Left colon (tissue), 2 donors: ENCODE data around the gene LIM2. TPM values are rescaled to one million over a fixed set of nuclear protein-coding genes. Genes with fewer than 3 reads are reported as not detected.

Source experiments
- total RNA-seq, 2 donors: library from RNA; stranded (reverse); fragmentation: NEBNext Ultra II Directional; extraction: Animal tissue kit (Norgen Biotek cat#: 25700); gene quantifications; one replicate each; pipeline ENCODE4 v1.2.1, GENCODE V29; 2021
- donor health status: DM: no; HTN: no; CAD: no.
- donor health status: DM: yes; HTN: yes; CAD: no.

The LIM2 gene
- total RNA-seq, 2 donors from 2014 or later: not detected

Other genes starting within 250 kb of the LIM2 start
- gene SIGLEC7, start 245.7 kb downstream of the LIM2 start, total RNA-seq: 1 to 10 TPM; 1.1 to 1.3 TPM
- 1 to 10 TPM in 1 of 2 donors, under 1 TPM in 1; 0.98 to 2.9 TPM for gene CD33, start 162.9 kb downstream of the LIM2 start, total RNA-seq
- not detected for gene SIGLECL1, start 136.9 kb downstream of the LIM2 start, total RNA-seq
- under 1 TPM in 1 of 2 donors, not detected in 1; 0.08 TPM for gene IGLON5, start 76.3 kb downstream of the LIM2 start, total RNA-seq
- gene VSIG10L, start 45.8 kb downstream of the LIM2 start, total RNA-seq: 1 to 10 TPM; 1.7 to 2.1 TPM
- 100 to 1,000 TPM; 147 to 198 TPM for gene ETFB, start 21.6 kb downstream of the LIM2 start, total RNA-seq
- 1 to 10 TPM; 1.7 to 1.8 TPM for gene CLDND2, start 19.0 kb downstream of the LIM2 start, total RNA-seq
- gene NKG7, start 15.3 kb downstream of the LIM2 start, total RNA-seq: 1 to 10 TPM; 1.5 to 5.0 TPM
- gene C19orf84, start 2.6 kb upstream of the LIM2 start, total RNA-seq: not detected
- 1 to 10 TPM; 1.3 to 4.5 TPM for gene SIGLEC10, start 29.7 kb upstream of the LIM2 start, total RNA-seq
- gene SIGLEC8, start 70.5 kb upstream of the LIM2 start, total RNA-seq: 1 to 10 TPM in 1 of 2 donors, under 1 TPM in 1; 0.49 to 1.9 TPM
- not detected for gene CEACAM18, start 90.6 kb upstream of the LIM2 start, total RNA-seq
- gene SIGLEC12, start 113.8 kb upstream of the LIM2 start, total RNA-seq: under 1 TPM; 0.28 to 0.46 TPM
- 1 to 10 TPM in 1 of 2 donors, under 1 TPM in 1; 0.85 to 2.7 TPM for gene SIGLEC6, start 143.7 kb upstream of the LIM2 start, total RNA-seq
- 1 to 10 TPM; 7.7 to 8.0 TPM for gene ZNF175, start 183.3 kb upstream of the LIM2 start, total RNA-seq
- gene SIGLEC5, start 242.4 kb upstream of the LIM2 start, total RNA-seq: not detected